HepG2 (cell line): ENCODE measurements around the gene PLA2G4A.

Source experiments
- CCDC6 ChIP-seq: sonication (generic); formaldehyde crosslinking; IDR thresholded peaks from 2 replicates; pipeline ENCODE4 v1.8.1; 2022; ENCODE audit warnings: mild to moderate bottlenecking, missing genetic modification reagents, moderate library complexity
- FOXM1 ChIP-seq: sonication (generic); formaldehyde crosslinking; IDR thresholded peaks from 2 replicates; pipeline ENCODE4 v1.5.0; 2020; ENCODE audit warnings: missing genetic modification reagents
- HDAC6 ChIP-seq: fragments of 200-600 bp; sonication (generic); IDR thresholded peaks from 2 replicates; pipeline ENCODE4 v1.7.0; 2017; ENCODE audit warnings: mild to moderate bottlenecking, antibody characterized with exemption, low read length, low read depth
- JDP2 ChIP-seq: sonication (generic); formaldehyde crosslinking; IDR thresholded peaks from 2 replicates; pipeline ENCODE4 v1.8.1; 2022; ENCODE audit warnings: missing genetic modification reagents, borderline replicate concordance
- KAT2B ChIP-seq: fragments of 150-350 bp; IDR thresholded peaks from 2 replicates; pipeline ENCODE4 v1.6.1; 2014; ENCODE audit warnings: low read depth, low read length, borderline replicate concordance
- PHF8 ChIP-seq: sonication (generic); formaldehyde crosslinking; IDR thresholded peaks from 2 replicates; pipeline ENCODE4 v1.5.0; 2020; ENCODE audit warnings: missing genetic modification reagents
- POLR2A ChIP-seq, 2 experiments: IDR thresholded peaks; 2 replicates each; pipeline ENCODE4 v1.6.1; 2011; ENCODE audit warnings: low read depth in 2 of 2, low read length in 2 of 2, mild to moderate bottlenecking in 1 of 2, moderate library complexity in 1 of 2; ENCODE audit not compliant: insufficient read depth in 1 of 2
- SUZ12 ChIP-seq: fragments of 150-350 bp; IDR thresholded peaks from 2 replicates; pipeline ENCODE4 v1.6.1; 2014; ENCODE audit warnings: low read depth, low read length
- ZNF782 ChIP-seq: sonication (generic); formaldehyde crosslinking; IDR thresholded peaks from 2 replicates; pipeline ENCODE4 v1.4.0; 2020; ENCODE audit warnings: missing genetic modification reagents, mild to moderate bottlenecking, borderline replicate concordance

- TF ChIP-seq KAT2B (no peak), POLR2A (IDR thresholded peaks at IDR 0.05; ENCODE audit: insufficient read depth in 1 of 2, low read depth in 2 of 2, low read length in 2 of 2) (no peak), SUZ12 (no peak), CCDC6 (CRISPR knock-in tag) (no peak), HDAC6 (no peak), JDP2 (CRISPR knock-in tag) (no peak), FOXM1 (no peak), ZNF782 (CRISPR knock-in tag) (no peak), PHF8 (no peak)
Measured at GRCh38 chr1:186993996-186994395, 165.2 kb downstream of the PLA2G4A start.
